ENCODE results near the gene LRP6.

GRCh38 chr12:12091071-12091470 lies 175.8 kb downstream of the LRP6 start:
- TF ChIP-seq ZFP3 (CRISPR knock-in tag; IDR thresholded peaks at IDR 0.05): no peak
- TF ChIP-seq CREB5 (CRISPR knock-in tag; IDR thresholded peaks at IDR 0.05; ENCODE audit: low read depth): no peak
- TF ChIP-seq, protein P1, sequence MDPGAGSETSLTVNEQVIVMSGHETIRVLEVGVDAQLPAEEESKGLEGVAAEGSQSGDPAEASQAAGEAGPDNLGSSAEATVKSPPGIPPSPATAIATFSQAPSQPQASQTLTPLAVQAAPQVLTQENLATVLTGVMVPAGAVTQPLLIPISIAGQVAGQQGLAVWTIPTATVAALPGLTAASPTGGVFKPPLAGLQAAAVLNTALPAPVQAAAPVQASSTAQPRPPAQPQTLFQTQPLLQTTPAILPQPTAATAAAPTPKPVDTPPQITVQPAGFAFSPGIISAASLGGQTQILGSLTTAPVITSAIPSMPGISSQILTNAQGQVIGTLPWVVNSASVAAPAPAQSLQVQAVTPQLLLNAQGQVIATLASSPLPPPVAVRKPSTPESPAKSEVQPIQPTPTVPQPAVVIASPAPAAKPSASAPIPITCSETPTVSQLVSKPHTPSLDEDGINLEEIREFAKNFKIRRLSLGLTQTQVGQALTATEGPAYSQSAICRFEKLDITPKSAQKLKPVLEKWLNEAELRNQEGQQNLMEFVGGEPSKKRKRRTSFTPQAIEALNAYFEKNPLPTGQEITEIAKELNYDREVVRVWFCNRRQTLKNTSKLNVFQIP (CRISPR knock-in tag; IDR thresholded peaks at IDR 0.05; ENCODE audit: borderline replicate concordance, low read depth): no peak
- TF ChIP-seq PATZ1 (CRISPR knock-in tag; IDR thresholded peaks at IDR 0.05; ENCODE audit: borderline replicate concordance): no peak
- no peak for TF ChIP-seq TCF4 (CRISPR knock-in tag; IDR thresholded peaks at IDR 0.05; ENCODE audit: borderline replicate concordance)

All from SK-N-SH treated with all-trans-retinoic acid at 6 μM for 48 hours (cell line).